NCI-H2196 treated with DMSO at 0.1 percent for 48 hours (cell line): ENCODE results near the gene ARFGEF2.

Experiments used
- DNase-seq: peaks from one replicate; lab custom pipeline; 2025; ENCODE audit not compliant: unreplicated experiment; lab: John Stamatoyannopoulos, UW

ARFGEF2 gene

DNA sequence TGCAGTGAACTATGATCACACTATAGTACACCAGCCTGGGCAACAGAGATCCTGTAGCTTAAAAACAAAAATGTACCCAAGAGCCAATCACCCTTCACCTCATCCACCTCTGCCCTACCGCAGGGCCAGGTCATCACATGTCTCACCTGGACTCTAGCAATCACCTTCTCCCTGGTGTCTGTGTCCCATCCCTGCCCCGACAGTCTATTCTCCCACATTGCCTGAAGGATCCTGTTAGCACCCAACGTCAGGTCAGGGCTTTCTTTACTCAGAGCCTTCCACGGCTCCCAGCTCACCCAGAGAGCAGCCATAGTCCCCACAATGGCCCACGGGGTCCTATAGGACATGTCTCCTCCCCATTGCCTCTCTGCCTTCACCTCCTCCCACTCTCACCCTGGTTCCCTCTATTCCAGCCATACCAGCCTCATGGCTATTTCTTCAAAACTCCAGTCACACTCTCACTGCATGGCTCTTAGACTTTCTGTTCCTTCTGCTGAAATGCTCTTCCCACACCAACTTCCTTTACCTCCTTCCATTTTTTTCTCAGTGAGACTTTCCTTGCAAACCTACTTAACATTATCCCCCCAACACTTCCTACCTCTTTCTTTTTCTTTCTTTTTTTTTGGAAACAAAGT is 22.5 kb upstream of the ARFGEF2 start:
- no peak for DNase-seq

DNA sequence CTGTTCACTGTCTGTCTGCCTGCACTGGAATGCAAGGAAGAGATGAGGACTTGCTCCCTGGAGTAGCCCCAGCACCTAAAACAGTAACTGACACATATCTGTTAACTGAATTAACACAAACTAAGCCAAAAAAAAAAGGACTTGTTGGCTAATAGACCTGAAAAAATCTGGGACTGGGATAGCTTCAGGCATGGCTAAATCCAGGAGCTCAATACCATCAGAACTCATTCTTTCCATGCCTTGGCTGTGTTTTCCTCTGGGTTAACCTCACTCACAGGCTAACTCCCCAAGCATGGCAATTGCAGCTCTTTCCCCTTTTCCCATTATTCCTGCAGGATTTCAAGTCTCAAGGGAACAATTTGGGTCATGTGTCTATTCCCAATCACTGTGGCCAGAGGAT is 21.6 kb upstream of the ARFGEF2 start:
- no peak for DNase-seq

DNA sequence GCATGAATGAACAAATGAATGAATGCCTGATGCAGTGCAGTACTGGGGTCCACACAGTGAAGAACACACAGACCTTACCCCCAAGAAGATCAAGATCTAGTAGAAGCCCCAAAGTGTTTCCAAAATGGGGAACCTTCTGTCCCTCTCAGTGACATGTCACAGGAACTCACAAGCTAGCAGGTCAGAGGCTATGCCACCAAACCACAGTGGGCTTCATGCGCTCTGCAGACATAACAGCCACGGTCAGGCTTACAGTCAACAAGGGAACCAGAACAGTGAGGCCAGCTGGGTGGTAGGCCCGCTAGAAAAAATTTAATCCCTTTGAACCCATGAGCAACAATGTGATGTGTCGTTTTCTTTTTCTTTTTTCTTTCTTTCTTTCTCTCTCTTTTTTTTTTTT is 20.2 kb upstream of the ARFGEF2 start:
- DNase-seq, result no peak

DNA sequence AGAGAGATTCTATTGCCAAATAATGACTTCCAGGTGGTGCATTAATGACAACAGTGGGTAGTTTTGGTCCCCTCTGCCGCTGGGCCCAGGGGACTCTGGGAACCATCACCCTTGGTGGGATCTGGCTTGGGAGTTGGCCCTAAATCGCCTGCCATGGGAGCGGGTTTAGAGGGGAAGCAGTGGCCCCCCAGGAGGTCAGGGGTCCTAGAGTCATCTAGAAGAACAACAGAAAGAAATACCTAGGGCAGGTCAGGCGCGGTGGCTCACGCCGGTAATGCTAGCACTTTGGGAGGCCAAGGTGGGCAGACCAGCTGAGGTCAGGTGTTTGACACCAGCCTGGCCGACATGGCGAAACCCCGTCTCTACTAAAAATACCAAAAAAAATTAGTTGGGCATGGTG is 17.8 kb upstream of the ARFGEF2 start:
- DNase-seq, result no peak

DNA sequence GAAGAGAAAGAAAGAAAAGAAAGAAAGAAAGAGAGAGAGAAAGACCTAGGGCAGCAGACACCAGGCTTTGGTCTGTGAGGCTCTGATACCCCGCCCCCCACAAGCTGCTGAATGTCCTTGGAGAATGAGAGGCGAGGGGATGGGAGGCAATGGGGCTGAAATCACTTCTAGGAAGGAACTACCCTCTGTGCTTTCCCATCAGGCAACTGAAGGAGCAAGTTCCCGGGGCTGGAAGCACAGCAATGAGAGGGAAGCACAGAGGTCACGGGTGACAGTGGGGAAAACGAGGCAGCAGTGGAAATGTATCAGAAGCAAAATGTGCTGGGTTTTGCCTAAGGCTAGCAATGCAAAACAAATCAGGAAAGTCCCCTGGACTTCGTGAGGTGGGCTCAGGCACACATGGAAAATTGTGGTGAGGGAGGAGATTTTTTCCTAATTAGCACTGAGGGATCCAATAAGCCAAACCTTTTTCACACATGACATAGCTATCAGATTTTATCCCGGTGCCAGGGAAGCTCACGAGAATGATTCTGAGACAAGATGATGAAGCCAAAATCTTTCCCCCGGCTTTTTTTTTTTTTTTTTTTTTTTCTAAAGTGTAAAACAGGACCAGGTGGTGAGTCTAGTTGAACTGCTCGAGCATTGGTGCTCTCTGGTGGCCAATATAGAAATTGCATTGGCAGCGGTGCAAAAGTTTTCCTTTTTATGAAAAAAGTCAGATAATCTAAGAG is 16.8 kb upstream of the ARFGEF2 start:
- DNase-seq, result no peak

DNA sequence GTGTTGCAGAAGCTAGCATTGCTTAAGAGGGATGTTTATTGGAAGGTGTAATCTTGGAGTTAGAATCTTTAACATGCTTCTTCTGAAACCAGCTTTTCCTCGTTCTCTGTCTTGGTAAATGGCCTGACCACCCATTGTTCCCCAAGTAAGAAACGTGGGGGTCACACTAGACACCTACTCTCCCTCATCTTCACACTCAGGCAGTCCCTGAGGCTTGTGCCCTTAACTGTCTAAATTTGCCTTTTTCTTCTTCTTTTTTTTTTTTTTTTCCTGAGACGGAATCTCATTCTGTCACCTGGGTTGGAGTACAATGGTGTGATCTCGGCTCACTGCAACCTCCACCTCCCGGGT is 16.2 kb upstream of the ARFGEF2 start:
- no peak for DNase-seq

DNA sequence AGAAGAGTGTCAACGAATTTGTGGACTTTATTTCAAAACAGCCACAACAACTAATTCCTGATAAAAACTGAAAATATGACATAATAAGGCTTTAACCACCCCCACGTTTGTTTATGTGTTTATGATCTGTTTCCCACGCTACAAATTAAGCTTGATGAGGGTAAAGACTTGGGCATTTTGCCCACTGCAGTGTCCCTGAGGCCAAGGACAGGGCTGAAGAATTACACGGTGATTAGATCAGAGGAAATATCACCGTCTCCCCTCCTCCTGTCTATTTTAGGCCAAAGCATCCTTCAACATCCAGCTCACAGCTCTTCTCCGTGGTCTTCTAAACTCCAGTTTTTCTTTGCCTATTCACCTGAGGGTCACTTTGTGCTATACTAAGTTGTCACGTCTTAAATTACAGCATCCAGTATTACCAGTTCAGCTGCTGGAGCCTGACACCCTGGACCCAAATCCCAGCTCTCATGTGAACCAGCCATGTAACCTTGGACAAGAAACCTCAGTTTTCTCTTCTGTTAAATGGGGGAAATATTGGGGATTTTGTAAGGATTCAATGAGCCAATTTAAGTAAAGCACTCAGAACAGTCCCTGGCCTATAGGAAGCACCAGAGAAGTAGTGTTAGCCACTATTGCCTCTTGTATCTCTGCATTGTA is 15.2 kb upstream of the ARFGEF2 start:
- no peak for DNase-seq

DNA sequence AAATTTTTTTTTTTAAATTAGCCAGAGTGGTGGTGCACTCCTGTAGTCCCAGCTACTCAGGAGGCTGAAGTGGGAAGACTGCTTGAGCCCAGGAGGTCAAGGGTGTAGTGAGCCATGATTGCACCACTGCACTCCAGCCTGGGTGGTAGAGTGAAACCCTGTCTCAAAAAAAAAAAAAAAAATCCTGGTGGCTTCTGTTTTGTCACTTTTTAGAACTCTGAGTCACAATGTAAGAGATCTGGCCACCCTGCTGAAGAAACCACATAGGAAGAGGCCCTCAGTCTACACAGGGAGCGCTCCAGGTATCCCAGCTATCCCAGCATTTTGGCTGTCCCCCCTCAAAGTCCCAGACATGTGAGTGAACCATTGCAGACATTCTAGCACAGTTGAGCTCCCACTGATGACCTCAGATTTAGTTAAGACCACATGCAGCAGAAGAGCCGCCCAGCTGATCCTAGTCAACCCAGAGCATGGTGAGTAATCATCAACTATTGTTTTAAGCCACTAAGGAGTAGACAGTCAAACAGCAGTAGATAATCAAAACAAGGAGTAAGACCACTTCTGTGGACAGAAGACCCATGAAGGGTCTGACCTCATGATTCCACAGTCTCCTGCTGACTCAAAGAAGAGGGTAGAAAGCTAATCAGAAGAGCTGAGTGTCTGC is 12.7 kb upstream of the ARFGEF2 start:
- DNase-seq, result no peak

DNA sequence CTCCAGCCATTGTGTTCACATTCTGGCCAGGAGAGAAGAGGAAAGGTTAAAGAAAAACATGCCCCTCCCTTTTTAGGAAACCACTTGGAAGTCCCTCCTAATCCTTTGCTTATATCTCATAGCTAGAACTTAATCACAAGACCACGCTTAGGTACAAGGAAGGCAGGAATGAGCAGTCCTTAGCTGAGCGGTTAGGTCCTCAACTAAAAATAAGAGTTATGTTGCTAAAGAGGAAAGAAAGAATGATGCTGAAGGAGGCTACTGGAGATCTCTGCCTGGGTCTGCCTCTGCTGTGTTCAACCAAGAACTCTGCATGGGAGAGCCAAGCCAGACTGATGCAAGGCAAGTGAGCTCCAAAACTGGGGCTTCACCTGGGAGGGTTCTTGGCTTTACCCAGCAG is 11.6 kb upstream of the ARFGEF2 start:
- no peak for DNase-seq

DNA sequence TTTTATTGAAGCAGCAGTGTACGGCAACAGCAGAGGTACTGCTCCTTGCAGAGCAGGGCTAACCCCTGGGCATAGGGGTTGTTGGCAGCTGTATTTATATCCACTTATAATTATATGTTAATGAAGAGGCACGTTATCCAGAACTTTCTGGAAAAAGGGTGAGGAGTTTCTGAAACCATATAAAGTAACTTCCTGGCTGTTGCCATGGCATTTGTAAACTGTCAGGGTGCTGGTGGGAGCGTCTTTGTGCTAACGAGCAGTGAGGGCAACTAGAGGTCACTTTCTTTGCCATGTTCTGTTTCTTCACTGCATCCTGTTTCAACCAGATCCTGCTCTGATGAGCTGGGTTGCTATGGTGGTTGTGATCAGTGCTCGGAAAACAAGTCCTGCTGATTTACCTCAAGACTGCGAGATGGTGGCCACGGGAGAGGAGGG is 11.1 kb upstream of the ARFGEF2 start:
- no peak for DNase-seq

DNA sequence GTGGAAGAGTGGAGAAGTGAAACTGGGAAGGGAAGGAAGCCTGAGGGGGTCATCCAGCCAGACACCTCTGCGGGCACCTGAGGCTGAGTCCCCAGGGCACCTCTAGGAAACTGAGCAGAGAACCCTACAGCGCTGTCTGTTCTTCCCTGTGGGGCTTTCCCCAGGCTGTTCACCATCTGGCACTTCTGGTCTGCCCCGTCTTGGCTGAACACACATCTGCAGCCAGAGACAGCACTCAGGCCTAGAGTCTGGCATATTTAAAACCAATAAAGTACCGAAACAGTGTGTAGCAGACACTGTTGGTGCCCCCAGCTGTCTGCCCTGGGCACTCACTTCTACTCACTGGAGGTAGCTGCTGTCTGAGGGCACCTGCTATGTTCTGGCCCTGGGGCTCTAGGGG is 9.4 kb upstream of the ARFGEF2 start:
- DNase-seq, result no peak

DNA sequence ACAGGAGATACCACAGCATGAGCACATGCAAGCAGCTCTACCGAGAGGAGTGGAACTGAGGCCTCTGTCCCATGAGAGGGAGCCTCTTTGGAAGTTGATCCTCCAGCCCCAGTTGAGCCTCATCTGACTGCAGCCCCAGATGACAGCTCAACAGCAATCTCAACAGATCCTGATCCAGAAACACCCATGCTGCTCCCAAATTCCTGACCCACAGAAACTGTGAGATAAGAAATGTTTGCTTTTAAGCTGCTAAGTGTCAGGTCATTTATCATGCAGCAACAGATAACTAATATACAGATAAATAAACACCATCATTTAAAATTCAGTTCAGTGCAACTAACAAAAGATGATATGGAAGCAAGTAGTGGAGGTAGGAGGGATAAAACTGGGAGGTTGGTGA is 4.8 kb upstream of the ARFGEF2 start:
- no peak for DNase-seq

DNA sequence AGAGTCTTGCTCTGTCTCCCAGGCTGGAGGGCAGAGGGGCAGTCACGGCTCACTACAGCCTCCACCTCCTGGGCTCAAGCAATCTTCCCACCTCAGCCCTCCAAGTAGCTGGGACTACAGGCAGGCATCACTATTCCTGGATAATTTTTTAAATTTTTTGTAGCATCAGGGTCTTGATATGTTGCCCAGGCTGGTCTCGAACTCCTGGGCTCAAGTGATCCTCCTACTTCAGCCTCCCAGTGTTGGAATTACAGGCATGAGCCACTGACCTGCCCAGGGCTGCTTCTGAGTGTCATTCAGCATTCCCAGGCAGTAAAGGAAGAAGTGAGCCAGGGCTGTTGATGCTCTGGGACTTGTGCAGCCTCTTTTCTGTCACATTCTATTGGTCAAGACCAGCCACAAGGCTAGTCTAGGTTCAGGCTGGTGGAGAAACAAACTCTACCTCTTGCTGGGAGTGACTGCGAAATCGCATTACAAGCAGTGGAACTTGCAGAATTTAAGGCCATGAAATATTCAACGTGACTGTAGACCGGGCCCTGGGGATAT is 2.1 kb upstream of the ARFGEF2 start:
- no peak for DNase-seq

DNA sequence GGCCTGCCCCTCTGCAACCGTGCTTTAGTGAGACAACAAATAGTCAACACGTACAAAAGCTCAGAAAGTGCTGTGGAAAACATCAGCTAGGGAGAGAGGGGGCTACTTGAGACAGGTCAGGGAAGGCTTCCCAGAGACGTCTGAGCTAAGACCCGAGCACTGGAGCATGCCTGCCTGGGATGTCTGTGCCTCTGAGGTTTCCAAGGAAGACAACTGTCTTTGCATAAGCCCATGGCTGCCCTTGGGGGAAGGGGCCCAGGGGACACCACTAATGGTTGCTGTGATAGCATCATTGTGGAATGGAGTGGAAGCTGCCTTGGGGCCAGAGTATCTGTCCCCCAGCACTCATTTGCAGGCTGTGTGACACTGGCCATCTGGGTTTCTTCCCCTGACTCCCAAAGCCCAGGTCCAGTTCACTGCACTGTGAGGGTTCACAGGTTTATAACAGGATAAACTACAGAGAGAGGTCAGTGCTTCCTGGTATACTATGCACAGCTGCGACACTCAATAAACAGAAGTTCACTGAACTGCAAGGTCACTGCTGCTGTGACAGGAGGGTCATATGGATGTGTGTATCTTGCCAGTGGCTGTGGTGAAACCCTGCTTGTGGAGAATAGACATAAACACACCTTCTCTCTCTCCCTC is 1.5 kb upstream of the ARFGEF2 start:
- DNase-seq, result no peak

DNA sequence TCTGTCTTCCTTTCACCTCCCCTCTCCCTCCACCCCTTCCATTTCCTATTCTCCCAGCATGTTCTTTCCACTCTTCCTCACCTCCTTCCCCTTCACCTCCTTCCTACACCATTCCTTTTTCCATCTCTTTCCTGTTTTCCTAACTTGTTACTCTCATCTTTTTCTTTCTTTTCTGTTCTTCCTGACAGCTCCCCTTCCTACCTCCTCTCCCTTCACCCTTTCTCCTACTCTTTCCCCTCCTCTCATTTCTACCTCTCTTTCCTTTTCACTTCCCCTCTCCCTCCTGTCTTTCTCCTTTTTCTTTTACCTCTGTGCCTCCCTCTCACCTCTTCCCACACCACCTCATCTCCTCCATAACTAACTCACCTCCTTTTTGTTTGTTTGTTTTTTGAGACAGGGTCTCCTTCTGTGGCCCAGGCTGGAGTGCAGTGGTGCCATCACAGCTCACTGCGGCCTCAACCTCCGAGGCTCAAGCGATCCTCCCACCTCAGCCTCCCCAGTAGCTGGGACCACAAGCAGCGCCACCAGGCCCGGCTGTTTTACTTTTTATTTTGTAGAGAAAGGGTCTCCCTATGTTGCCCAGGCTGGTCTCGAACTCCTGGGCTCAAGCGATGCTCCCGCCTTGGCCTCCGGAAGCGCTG is 864 bp upstream of the ARFGEF2 start:
- DNase-seq, result no peak

DNA sequence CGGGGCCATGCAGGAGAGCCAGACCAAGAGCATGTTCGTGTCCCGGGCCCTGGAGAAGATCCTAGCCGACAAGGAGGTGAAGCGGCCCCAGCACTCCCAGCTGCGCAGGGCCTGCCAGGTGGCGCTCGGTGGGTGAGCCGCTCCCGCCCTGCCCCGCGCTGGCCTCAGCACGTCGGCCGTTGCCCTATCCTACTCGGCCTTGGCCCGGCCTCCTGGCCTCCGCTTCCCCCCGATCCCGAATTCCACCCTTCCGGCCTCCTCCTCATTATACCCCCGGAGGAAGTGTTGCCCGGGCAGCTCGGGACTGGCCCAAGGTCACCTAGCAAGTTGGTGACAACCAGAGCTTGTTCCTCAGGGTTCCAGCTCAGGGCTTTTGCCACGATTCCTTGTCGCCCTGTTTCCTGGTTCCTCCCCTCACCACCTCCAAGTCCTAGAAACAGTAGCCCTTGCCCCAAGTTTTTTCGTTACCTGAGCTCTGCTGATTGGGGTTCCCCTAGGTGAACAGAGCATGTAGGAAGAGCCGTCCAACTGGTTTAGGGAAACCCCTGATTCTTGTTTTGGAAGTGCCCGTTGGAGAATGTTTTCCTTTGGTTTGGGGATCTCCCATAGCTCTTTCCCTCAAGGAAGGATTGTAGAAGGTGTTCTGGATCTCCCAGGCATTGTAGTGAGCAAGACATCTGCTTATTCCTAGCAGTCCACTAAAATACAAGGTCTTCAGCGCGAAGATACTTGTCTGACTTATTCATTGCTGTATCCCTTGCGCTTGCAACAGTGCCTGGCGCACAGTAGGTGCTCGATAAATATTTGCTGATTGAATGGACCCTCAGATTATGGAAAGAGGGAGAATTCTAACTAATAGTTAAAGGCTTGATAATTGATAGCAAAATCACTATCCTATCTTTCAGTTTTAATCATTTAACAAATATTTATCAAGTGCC is 641 bp downstream of the ARFGEF2 start:
- no peak for DNase-seq

DNA sequence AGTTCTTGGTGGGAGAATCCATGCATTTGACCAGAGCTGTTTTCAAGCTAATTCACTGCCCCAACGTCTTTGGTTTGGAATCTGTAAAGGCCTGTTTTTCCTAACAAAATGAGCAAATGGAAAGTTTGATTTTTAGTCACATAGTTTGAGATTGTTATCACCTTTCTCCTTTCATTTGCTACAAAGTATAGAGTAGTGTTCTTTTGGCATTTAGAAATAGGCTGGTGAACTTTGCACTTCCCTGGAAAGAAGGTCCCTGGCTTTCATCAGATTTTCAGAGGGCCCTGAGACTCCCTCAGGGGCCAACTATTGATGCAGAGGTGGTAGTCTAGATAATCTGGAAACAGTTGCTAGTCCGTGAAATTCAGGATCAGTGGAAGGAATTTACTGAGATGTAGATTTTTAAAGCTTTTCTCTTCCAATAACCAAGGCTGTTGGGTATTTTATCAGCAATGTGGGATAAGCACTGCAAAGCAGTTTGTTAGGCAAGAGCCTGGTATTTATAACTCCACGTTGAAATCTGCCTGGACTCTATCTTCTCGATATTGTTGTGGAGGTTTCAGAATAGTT is 1.7 kb downstream of the ARFGEF2 start:
- DNase-seq, result no peak

DNA sequence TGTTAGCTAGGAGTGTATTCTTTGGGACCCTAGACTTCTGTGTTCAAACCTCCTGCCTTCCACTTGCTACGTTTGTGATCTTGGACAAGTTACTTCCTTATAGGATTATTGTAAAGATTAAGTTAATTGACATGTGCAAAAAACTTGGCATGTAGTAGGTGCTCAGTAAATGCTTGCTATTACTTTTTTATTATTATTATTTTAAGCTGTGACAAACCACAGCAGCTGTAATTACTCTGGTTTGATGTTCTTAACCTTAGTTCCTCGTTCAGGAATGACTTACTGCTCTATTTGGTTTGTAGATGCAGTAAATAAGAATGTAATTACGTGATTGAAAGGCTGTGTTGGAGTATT is 3.2 kb downstream of the ARFGEF2 start:
- no peak for DNase-seq

DNA sequence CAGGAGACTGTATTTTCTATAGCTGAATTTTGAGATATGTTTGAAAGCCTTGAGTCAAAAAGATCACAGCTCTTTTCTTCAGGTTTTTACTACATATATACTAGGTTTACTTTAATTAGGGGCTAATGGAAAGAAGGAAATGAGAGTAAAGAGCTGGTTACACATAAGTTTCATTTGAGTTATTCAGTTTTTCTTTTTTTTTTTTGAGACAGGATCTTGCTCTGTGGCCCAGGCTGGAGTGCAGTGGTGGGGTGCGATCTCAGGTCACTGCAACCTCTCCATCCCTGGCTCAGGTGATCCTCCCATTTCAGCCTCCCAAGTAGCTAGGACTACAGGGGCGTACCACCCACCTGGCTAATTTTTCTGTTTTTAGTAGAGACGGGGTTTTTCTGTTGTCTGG is 4.8 kb downstream of the ARFGEF2 start:
- DNase-seq, result no peak
